IPS DF 6.9 (cell line): ENCODE results near the gene PDP2.

Experiments used
- DNase-seq: peaks from one replicate; pipeline ENCODE4 v3.0.0-alpha.2; 2013; ENCODE audit warnings: low read depth, low spot score
- H3K27ac ChIP-seq: one replicate; pipeline ENCODE4 v1.5.1; 2013; ENCODE audit warnings: low read length, control low read depth
- H3K27me3 ChIP-seq: 2 replicates; pipeline ENCODE4 v1.6.1; 2013; ENCODE audit warnings: mild to moderate bottlenecking, low read length; ENCODE audit not compliant: control insufficient read depth, insufficient read depth
- H3K36me3 ChIP-seq: 2 replicates; pipeline ENCODE4 v1.6.1; 2013; ENCODE audit warnings: low read length; ENCODE audit not compliant: control insufficient read depth, insufficient read depth
- H3K4me1 ChIP-seq: 2 replicates; pipeline ENCODE4 v1.6.1; 2013; ENCODE audit warnings: low read length; ENCODE audit not compliant: control insufficient read depth, insufficient read depth
- H3K4me3 ChIP-seq: 2 replicates; pipeline ENCODE4 v1.5.1; 2013; ENCODE audit warnings: mild to moderate bottlenecking, low read length
- H3K9me3 ChIP-seq: 2 replicates; pipeline ENCODE4 v1.6.1; 2013; ENCODE audit warnings: low read length, inconsistent platforms; ENCODE audit not compliant: control insufficient read depth, insufficient read depth
- WGBS: extraction: QIAGEN DNeasy Blood & Tissue Kit; methylation state at CpG from one replicate; pipeline ENCODE4 v1.1.7; 2013; ENCODE audit warnings: mixed read lengths, missing lambda C conversion rate; ENCODE audit not compliant: insufficient read length, insufficient coverage; 5-methylcytosine and 5-hydroxymethylcytosine counted together

The PDP2 gene

DNA sequence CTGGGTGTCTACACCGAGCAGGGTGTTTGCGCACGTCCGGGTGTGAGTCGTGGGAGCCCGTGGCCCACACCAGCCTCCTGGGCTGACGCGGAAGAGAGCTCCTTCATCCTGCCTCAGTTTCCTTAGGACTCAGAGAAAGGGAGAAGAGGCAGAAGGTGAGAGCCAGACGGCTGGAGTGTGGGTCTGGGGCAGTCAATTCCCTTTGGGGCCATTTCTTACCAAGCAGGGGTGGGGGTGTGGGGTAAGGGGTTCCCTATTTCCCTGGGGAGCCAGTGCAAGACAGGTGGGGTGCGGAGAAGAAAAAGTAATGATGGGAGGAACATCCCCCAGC lies 35.3 kb upstream of the PDP2 start:
- no peak for DNase-seq
- no peaks in the 10 kb centered on the region for H3K36me3 ChIP-seq
- H3K27me3 ChIP-seq, result peaks cover 20% of the 10 kb centered on the region
- H3K4me1 ChIP-seq, result 0 out of 2 replicates have a peak, but pooled peaks cover 3% of the 10 kb centered on the region
- H3K4me3 ChIP-seq, result peak overlapping the region; percentile 87; the same call in 1 of the 2 replicates
- no peak overlapping the region for H3K27ac ChIP-seq
- no peaks in the 10 kb centered on the region for H3K9me3 ChIP-seq
- WGBS, result no CpG with 5 or more reads among the region's 10 CpGs

DNA sequence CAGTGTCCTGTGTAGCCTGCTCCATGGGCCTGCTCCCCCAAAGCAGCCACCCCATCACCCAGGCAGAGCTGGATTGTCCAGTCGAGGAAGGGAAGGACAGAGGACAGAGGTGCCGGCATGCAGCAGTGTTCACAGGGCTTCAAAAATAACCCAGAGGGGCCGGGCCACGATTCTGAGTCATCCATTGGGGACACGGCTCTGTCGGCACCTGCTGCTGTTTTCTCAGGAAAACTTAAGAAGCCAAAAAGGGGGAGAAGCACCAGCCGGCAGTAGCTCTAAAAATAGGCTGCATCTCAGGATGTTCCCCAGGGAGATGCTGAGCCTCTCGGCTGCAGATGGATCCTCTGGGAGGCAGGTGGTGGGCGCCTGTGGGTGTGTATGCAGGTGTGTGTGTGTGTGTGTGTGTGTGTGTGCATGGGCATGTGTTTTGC lies 34.5 kb upstream of the PDP2 start:
- DNase-seq, result no peak
- Histone ChIP-seq H3K27me3 (peaks cover 20% of the 10 kb centered on the region), H3K4me3 (no peak overlapping the region), H3K4me1 (0 out of 2 replicates have a peak, but pooled peaks cover 3% of the 10 kb centered on the region), H3K27ac (no peak overlapping the region), H3K36me3 (no peaks in the 10 kb centered on the region), H3K9me3 (no peaks in the 10 kb centered on the region)
- WGBS, result no CpG with 5 or more reads among the region's 9 CpGs

DNA sequence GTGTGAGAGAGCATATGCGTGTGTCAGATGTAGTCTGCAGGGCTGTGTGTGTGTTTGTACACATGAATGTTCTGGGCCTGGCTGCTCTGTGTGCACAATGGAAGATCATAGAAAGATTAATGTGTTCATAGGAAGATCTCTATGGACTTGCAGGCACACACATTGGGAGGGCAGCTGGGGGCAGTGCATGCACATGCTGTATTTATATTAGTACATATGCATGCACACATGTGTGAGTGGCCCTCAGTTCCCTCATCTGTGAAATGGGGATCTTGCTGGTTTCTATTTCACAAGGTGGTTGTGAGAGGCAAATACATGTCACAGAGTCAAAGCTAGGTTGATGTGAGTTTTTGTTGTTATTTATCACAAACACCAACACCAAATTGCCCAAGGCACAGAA lies 34.0 kb upstream of the PDP2 start:
- no peaks in the 10 kb centered on the region for H3K9me3 ChIP-seq
- no CpG with 5 or more reads among the region's 1 CpG for WGBS
- H3K36me3 ChIP-seq, result no peaks in the 10 kb centered on the region
- no peak for DNase-seq
- H3K4me3 ChIP-seq, result no peak overlapping the region
- 0 out of 2 replicates have a peak, but pooled peaks cover 3% of the 10 kb centered on the region for H3K4me1 ChIP-seq
- no peak overlapping the region for H3K27ac ChIP-seq
- peaks cover 20% of the 10 kb centered on the region for H3K27me3 ChIP-seq

DNA sequence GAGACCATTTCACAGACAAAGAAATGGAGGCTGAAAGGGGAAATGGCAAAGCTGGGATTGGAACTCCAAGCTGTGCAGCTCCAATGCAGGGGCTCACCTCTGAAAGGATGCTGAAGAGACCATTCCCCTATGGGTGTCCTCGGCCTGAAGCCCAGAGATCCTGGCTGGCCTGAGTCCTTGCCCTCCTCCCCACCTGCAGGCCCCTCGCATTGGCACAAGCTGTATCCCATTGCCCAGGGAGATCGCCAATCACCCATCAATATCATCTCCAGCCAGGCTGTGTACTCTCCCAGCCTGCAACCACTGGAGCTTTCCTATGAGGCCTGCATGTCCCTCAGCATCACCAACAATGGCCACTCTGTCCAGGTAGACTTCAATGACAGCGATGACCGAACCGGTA lies 33.5 kb upstream of the PDP2 start:
- Histone ChIP-seq H3K9me3 (no peaks in the 10 kb centered on the region), H3K27me3 (peaks cover 20% of the 10 kb centered on the region), H3K4me3 (no peak overlapping the region), H3K4me1 (0 out of 2 replicates have a peak, but pooled peaks cover 3% of the 10 kb centered on the region), H3K36me3 (no peaks in the 10 kb centered on the region), H3K27ac (no peak overlapping the region)
- no peak for DNase-seq
- no CpG with 5 or more reads among the region's 6 CpGs for WGBS

GRCh38 chr16:66847533-66848067 lies 32.7 kb upstream of the PDP2 start:
- Histone ChIP-seq H3K27me3 (peaks cover 20% of the 10 kb centered on the region), H3K4me1 (0 out of 2 replicates have a peak, but pooled peaks cover 3% of the 10 kb centered on the region), H3K27ac (no peak overlapping the region), H3K36me3 (no peaks in the 10 kb centered on the region), H3K9me3 (no peaks in the 10 kb centered on the region), H3K4me3 (no peak overlapping the region)
- WGBS, result no CpG with 5 or more reads among the region's 6 CpGs
- DNase-seq, result no peak

DNA sequence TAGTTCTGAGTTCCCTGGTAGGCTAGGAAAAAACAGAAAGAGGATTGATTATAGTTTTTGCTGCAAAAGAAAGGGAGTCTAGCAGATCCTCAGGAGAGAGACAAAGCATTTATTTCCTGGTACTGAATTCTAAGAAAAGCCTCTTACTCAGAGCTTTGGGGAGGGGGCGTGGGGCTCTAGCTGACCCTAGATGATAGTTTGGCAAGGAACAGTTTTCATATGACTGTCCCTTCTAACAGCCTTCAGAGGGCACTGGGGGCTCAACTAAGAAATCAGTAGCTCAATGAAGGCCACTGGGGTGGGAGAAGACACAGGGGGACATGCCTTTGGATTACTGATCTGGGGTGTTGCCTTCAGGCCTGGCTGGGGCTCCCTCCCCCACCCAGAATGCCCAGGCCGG lies 32.1 kb upstream of the PDP2 start:
- Histone ChIP-seq H3K4me1 (0 out of 2 replicates have a peak, but pooled peaks cover 3% of the 10 kb centered on the region), H3K27me3 (peaks cover 20% of the 10 kb centered on the region), H3K9me3 (no peaks in the 10 kb centered on the region), H3K4me3 (no peak overlapping the region), H3K36me3 (no peaks in the 10 kb centered on the region), H3K27ac (no peak overlapping the region)
- WGBS, result no CpG with 5 or more reads among the region's 2 CpGs
- DNase-seq, result no peak

GRCh38 chr16:66849021-66849420 lies 31.3 kb upstream of the PDP2 start:
- H3K4me3 ChIP-seq, result no peak overlapping the region
- no peaks in the 10 kb centered on the region for H3K36me3 ChIP-seq
- no peaks in the 10 kb centered on the region for H3K9me3 ChIP-seq
- no peak overlapping the region for H3K27ac ChIP-seq
- WGBS, result no CpG with 5 or more reads among the region's 2 CpGs
- peaks cover 14% of the 10 kb centered on the region for H3K27me3 ChIP-seq
- H3K4me1 ChIP-seq, result 0 out of 2 replicates have a peak, but pooled peaks cover 2% of the 10 kb centered on the region
- DNase-seq, result no peak

- peaks cover 14% of the 10 kb centered on the region for H3K27me3 ChIP-seq
- no peak overlapping the region for H3K4me3 ChIP-seq
- H3K27ac ChIP-seq, result no peak overlapping the region
- no peaks in the 10 kb centered on the region for H3K9me3 ChIP-seq
- no peaks in the 10 kb centered on the region for H3K36me3 ChIP-seq
- WGBS, result no CpG with 5 or more reads among the region's 4 CpGs
- H3K4me1 ChIP-seq, result 0 out of 2 replicates have a peak, but pooled peaks cover 2% of the 10 kb centered on the region
- no peak for DNase-seq
Observed at GRCh38 chr16:66849549-66849948, 30.8 kb upstream of the PDP2 start.

DNA sequence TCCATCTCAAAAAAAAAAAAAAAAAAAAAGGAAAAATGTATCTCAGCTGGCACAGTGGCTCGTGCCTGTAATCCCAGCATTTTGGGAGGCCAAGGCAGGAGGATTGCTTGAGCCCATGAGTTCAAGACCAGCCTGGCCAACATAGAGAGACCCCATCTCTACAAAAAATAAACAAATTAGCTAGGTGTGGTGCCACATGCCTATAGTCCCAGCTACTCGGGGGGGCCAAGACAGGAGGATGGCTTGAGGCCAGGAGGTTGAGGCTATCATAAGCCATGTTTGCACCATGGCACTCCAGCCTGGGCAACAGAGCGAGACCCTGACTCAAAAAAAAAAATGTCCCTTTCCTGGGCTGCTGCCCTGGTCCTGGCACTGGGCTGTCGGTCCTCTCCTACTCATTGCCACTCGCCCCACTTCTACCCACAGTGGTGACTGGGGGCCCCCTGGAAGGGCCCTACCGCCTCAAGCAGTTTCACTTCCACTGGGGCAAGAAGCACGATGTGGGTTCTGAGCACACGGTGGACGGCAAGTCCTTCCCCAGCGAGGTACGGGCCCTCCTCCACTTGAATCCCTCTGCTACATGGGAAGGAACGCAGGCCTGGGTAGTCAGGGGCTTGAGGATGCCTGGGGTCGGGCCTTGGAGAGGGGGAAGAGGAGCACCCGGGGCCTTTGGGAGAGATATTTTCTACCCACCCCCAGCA lies 30.1 kb upstream of the PDP2 start:
- H3K27me3 ChIP-seq, result peaks cover 8% of the 10 kb centered on the region
- H3K27ac ChIP-seq, result no peak overlapping the region
- DNase-seq, result no peak
- WGBS, result no CpG with 5 or more reads among the region's 14 CpGs
- H3K4me3 ChIP-seq, result no peak overlapping the region
- no peaks in the 10 kb centered on the region for H3K9me3 ChIP-seq
- H3K36me3 ChIP-seq, result no peaks in the 10 kb centered on the region
- 0 out of 2 replicates have a peak, but pooled peaks cover 2% of the 10 kb centered on the region for H3K4me1 ChIP-seq

DNA sequence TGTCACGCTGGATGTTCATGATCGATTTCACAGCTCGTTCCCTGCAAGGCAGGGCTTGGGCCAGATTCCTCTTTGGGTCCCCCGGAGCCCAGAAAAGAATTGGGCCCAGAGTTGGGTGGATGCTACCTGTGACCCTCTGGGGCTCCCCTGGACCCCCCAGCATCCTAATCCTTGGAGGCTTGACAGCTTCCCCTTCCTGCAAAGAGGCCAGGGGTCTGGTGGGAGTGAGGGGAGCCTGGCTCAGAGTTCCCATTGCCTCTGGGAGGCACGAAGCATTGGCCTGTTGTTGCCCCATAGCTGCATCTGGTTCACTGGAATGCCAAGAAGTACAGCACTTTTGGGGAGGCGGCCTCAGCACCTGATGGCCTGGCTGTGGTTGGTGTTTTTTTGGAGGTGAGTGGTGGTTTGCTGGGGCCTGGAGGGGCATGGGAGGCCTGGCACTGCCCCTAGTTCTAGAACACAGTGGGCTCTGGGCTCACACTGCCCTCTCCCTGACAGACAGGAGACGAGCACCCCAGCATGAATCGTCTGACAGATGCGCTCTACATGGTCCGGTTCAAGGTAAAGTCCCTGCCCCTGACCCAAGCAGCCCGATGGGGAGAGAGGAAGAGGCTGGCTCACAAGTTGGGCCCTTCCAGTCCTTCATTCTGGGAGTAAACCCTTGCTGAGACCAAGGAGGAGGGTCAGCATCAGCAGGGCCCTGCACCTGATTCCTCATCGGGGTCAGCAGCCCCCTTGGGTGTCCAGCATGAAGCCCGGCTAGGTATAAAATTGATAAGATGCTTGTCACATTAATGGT lies 28.9 kb upstream of the PDP2 start:
- H3K36me3 ChIP-seq, result no peaks in the 10 kb centered on the region
- no peak for DNase-seq
- no peak overlapping the region for H3K4me3 ChIP-seq
- H3K27me3 ChIP-seq, result no peaks in the 10 kb centered on the region; the same call in 1 of the 2 replicates
- H3K9me3 ChIP-seq, result no peaks in the 10 kb centered on the region
- H3K4me1 ChIP-seq, result no peaks in the 10 kb centered on the region
- WGBS, result no CpG with 5 or more reads among the region's 13 CpGs
- H3K27ac ChIP-seq, result no peak overlapping the region
